Stimulated activated CD8-positive, alpha-beta memory T cell treated with anti-CD3 and anti-CD28 coated beads, Interleukin-4, amount 100 ng/mL, for 4 hours (primary cell): Measurements from ENCODE around the gene COG7.
"Not testable (repeated sequence)": the region's sequence is repeated elsewhere in the genome, so short reads cannot be mapped to it uniquely, and the experiment has no call there.

Experiments
- DNase-seq, 2 donors: peaks; one replicate each; pipeline ENCODE4 v3.0.0-alpha.2; 2020; ENCODE audit warnings: low read depth in 2 of 2, low spot score in 1 of 2

Gene COG7

DNA sequence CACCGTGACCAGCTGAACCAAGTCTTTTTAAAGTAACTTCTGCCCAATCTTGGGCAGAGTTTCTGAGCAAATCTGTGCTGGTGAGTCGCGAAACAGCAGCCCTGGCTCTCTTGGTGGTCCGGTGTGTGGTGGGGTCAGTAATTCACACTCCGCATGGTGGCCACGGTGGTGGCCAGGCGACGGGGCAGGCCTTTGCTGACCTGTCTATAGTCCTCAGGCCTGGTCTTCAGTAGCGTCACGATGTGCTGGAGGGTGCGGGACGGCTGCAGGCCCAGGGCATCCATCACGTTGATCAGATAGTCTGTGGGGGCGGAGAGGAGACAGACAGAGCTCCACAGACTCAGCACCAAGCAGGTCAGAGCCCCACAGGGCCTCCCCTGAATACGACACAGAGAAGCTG, 64.2 kb downstream of the COG7 start:
- no peak for DNase-seq

DNA sequence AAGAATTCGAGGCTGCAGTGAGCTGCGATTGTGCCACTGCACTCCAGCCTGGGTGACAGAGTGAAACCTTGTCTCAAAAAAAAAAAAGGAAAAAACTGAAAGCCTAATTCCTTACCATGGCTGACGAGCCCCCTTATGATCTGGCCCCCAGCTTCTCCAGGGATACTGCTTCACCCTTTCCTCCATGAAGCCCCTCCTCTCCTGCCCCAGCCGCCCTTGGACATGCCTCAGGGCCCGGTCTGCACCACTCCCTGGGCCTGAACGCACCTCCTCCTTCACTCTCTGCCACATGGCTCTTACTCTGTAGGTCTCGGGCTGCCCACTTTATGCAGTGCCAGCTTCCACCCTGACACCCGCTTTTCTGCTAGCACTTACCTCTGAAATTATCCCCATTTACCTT, 65.3 kb downstream of the COG7 start:
- no peak for DNase-seq

DNA sequence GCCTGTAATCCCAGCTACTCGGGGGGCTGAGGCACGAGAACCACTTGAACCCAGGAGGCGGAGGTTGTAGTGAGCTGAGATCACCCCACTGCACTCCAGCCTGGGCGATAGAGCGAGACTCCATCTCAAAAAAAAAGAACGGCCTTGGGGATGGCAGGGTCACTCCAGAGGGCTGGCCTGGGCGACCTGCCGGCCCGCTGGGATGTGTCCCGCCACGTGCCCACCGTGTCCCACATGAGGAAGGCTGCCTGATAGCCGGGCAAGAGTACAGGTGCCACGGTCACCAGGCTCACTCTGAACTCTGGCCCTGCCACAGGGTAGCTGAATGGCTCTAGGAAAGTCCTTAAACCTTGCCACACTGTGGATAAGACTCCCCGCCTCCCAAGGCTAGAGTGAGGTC, 67.5 kb downstream of the COG7 start:
- no peak for DNase-seq

DNA sequence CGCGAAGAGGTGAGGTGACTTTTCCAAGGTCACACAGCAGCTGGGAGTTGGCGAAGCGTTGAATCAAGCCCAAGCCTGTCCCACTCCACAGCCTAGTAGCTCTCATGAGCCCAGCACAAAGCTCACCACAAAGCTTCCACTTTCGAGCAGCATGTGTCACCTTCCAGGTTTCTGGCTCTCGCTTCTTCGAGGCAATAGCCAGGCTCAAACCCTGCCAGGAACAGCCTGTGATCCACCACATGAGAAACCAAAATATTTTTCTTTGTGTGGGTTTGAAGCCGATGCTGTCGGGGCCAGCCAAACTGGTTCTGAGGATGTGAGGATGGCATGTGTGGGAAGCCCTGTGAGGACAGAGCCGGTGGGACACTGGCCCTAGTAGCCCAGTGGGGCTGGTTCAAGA, 68.1 kb downstream of the COG7 start:
- DNase-seq: no peak

DNA sequence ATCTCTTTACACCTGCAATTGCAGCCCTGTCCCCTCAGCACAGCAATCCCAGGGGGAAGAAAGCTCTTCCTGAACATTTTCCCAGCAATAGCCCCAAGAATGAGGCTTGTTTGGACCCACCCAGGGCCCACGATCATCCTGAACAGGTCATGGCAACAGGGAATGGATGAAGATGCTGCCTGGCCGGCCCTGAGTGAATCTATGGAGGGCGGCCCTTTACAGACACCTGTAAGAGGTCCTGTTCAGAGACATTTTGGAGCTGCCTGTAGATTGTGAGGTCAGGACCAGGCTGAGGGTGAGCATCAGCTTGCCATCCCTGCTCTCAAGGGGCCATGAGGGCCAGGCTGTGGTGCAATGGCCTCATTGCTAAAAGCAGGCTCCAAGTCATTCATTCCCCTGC, 69.1 kb downstream of the COG7 start:
- no peak for DNase-seq

DNA sequence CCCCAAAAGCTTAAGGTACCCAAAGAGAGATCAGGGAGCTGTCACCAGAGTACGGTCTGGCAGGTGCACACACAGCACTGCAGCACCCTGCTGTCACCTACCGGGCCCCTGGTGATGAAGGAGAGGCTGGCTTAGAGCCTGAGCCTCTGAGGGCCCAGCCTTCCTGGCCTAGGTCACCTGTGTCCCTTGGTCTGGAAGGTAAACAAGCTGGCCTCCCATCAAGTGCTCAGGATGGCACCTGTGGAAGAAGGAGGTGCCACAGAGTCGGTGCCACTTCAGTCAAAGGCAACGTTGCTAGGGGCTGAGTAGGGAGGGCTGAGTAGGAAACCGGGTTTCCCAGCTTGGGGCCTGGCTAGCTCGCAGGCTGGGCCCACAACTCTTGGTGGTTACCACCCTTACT, 70.7 kb downstream of the COG7 start:
- no peak for DNase-seq

DNA sequence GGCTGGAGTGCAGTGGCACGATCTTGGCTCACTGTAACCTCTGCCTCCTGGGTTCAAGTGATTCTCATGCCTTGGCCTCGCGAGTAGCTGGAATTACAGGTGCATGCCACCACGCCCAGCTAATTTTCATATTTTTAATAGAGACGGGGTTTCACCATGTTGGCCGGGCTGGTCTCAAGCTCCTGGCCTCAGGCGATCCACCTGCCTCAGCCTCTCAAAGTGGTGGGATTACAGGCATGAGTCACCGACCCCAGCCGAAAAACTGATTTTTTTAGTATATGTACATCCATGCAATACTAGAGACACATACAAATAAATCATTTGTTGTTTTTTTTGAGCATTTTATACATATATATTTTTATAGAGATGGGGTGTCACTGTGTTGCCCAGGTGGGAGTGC, 71.3 kb downstream of the COG7 start:
- DNase-seq: not testable (repeated sequence)

DNA sequence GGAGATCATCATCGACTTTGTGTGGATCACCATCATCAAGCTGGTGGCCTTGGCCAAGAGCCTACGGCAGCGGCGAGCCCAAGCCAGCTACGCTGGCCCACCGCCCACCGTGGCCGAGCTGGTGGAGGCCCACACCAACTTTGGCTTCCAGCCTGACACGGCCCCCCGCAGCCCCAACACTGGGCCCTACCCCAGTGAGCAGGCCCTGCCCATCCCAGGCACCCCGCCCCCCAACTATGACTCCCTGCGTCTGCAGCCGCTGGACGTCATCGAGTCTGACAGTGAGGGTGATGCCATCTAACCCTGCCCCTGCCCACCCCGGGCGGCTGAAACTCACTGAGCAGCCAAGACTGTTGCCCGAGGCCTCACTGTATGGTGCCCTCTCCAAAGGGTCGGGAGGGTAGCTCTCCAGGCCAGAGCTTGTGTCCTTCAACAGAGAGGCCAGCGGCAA, 72.5 kb downstream of the COG7 start:
- no peak for DNase-seq

DNA sequence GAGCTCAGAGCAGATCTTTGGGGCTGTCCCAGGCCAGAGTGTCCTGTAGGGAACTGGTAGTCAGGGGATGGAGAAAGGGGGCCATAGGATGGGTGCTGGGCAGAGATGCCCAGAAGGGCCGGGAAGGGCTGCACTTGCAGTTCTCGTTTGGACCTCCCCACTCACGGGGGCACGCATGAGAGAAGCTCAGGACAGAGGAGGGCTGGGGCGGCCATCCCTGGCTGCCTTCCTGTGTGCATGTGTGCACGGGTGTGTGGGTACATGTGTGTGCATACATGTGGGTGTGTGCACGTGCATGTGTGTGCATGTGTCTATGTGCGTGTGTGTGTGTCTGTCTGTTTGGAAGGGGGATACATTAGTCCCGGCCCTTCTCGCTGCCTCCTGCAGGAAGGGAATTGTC, 73.3 kb downstream of the COG7 start:
- no peak for DNase-seq

DNA sequence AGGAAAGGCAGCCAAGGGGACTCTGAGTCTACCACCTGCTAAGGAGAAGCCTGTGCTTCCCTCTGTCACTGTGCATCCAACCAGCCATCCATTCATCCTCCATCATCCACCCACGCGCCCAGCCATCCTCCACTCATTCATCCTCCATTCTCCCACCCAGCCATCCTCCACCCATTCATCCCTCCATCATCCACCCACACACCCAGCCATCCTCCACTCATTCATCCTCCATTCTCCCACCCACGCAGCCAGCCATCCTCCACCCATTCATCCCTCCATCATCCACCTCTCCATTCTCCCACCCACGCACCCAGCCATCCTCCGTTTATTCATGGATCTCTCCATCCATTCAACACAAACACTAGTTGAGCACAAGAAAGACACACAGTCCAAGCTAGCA, 74.1 kb downstream of the COG7 start:
- DNase-seq: no peak

DNA sequence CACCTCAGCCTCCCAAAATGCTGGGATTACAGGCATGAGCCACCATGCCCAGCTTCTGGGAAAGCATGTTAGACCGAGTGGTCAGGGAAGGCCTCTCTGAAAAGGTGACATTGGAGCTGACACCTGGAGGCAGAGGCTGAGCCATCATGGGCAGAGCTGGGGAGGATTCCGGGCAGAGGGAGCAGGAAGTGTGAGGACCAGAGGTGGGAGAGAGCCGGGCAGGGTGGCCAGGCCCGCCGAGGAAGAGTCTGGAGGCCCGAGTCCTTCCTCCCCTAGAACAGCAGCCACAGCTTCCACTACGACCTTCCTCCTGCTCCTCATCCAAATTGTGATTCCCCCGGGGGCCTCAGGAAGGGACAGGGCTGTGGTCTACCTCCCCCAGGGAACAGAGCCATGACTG, 74.7 kb downstream of the COG7 start:
- DNase-seq: no peak

DNA sequence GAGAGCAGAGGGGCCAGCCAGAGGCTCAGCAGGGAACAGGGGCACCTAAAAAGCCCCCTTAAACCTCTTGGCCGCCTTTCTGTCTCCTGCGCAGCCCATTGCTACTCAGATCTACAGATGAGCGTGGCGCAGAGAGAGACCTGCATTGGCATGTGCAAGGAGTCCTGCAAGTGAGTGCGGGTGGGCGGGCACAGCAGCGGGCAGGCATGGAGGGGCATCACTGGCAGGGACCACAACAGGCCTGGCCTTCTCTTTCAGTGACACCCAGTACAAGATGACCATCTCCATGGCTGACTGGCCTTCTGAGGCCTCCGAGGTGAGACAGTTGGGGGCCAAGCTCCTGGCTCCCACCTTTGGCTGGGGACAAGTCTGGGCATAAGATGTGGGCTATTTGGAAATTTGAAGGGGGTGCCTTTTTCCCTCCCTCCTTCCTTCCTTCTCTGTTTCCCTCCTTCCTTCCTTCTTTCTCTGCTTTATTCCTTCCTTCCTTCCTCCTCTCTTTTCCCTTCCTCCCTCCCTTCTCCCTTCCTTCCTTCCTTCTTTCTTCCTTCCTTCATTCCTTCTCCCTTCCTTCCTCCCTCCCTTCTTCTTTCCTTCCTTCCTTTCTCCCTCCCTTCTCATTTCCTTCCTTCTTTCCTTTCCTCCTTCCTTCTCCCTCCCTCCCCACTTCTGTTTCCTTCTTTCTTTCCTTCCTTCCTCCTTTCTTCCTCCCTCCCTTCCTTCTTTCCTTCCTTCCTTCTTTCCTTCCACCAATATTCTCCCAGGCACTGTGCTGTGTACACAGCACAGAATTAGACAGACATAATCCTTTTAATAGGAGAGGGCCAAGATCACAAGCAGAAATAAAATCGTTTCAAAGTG, 75.7 kb downstream of the COG7 start:
- DNase-seq: no peak

DNA sequence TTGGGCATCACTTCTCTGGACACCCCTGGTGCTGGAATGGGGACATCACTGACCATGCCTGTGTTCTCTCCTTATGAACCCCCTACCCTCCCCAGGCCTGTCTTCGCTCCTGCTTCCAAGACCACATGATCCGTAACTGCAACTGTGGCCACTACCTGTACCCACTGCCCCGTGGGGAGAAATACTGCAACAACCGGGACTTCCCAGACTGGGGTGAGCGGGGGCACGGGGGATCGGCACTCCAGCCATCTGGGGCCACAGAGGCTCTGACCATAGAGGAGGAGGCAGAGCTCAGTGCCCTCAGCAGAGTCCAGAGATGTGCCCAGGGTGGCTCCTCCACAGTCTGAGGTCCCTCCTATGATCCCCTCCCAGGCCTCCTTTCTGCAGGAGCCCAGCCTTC, 77.3 kb downstream of the COG7 start:
- DNase-seq: no peak

DNA sequence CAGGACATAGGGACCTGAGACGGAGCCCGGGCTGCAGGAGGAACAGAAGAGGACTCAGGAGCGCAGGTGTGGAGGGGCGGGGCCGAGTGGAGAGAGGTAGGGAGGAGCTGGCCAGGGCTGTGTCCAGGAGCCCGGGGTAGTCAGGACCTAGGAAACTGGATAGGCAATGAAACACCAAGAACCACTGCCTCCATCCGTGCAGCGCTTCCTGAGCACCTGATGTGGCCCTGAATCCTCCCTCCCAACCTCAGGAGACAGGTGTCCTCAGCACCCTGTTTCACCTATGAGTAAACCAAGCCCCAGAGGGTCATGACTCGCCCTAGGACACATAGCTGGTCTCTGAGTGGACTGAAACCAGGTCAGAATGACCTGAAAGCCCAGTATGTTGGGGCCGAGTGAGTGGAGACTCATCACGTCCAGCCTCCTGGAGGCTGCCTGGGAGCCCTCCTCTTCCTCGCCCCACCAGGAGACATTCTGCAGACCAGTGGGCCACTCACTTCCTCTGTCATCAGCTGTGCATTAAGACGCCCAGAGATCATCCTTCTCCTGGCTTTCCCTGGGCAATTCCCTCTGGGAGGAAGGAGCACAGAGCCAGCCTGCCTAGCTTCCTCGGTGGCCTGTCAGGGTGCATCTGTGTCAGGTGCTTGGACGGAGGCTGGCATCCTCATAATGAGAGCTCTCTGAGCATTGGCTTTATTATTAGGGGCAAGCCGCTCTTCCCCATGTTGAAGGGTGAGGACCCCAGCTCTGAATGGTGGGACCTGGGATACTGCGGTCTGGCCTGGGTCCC, 78.1 kb downstream of the COG7 start:
- no peak for DNase-seq

DNA sequence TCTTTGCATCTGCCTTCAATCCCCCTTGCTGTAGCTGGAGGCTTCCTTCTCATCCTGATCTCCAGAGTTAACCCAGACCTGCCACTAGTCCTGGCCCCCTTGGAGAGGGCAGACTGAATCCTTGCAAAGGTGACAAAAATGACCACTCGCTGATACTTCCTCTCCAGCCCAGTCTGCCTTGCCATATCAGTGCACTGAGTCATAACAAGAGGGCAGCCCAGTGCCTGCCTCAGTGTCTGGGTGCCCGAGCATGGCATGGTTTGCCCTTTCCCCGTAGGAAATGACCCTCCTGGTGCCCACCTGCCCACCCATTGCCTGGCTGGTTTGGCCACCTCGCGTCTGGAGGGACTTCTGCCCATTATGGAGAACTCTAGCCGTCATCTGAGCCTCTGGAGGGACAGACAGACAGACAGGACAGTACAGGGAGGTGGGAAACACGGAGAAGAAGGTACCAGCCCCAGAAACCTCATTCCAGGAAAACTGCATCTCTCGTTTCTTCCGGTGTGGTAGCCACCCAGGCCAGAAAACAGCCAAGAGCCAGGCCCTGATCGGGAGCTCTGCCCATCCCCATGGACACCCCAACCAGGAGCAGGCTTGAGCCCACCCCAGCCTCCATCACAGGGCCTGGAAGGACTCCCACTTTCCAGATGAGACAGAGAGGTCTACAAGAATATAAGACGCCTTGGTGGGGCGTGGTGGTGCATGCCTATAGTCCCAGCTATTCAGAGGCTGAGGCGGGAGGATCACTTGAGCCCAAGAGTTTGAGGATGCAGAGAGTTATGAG, 79.4 kb downstream of the COG7 start:
- DNase-seq: no peak

DNA sequence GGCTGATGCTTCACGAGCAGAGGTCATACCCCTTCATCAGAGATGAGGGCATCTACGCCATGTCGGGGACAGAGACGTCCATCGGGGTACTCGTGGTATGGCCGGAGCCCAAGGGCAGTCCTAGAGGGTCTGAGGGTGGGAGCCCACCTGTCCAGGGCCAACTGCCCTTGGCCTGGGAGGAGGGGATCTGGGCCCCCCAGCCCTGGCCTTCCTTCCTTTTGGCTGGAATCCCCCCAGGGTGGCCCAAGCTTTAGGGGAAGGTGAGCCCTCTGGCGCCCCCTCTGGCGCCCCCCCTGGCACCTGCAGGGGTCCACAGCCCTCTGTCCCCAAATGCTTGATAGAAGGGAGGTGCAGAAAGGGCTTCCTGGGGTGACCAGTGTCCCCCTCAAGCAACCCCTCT, 81.6 kb downstream of the COG7 start:
- no peak for DNase-seq

DNA sequence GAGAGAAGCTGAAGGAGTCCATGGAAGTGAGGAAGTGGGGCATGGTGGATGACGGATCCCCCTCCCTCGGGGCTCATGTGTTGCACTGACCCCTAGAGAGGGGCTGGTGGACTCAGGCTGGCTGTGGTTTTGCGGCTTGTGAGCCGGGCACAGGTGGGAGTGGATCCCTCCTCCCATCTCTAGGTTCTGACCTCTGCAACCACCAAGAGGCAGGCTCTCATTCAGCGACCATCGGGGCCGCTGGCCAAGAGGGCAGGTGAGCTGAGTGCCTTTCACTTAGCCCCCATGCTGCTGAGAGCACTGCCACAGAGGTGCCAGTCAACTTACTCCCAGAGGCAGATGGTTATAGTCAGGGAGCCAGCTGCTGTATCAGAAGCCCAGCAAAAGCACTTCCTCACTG, 83.6 kb downstream of the COG7 start:
- no peak for DNase-seq

DNA sequence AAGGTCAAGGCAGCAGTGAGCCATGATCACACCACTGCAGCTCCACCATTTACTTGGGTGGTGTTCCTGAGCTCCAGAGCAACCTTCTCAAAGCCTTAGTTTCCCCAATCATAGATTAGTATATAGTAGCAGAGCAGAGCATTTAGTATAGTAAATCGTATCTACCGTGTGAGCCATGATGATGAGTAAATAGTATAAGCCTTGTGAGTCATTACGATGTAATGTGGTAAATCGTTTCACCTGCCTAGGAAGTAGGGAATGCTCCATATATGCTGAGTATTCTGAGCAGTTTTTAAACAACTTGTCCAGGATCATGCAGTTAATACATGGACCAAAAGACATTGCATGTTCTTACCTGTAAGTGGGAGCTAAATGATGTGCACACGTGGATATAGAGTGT, 84.5 kb downstream of the COG7 start:
- DNase-seq: no peak

DNA sequence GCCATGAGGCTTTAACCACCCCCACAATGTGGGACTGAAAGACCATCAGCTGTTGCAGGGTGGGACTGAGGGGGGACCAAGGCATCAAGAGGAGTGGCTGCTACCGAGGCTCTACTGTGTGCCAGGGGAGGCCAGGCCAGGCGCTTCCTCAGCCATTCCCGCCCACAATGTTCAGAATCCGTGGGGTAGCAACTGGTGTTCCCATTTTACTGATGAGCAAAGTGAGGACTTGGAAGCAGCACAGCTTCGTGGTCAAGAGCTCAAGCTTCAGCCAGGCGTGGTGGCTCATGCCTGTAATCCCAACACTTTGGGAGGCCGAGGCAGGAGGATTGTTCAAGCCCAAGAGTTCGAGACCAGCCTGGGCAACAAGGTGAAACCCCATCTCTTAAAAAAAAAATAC, 85.0 kb downstream of the COG7 start:
- no peak for DNase-seq

DNA sequence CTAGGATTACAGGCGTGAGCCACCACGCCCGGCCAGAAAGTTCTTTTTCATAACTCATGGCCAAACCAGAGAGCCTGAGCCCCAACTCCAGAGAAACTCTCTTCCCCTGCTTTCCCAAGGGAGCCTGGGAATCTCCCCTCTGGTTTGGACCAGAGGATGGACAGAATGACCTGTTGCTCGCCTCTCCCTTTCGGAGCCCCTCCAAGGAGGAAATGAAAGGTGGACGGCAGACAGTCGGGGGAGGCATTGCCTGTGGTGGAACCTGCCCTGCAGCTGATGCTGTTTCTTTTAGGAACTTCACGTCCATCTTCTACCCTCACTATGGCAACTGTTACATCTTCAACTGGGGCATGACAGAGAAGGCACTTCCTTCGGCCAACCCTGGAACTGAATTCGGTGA, 85.4 kb downstream of the COG7 start:
- DNase-seq: no peak

DNA sequence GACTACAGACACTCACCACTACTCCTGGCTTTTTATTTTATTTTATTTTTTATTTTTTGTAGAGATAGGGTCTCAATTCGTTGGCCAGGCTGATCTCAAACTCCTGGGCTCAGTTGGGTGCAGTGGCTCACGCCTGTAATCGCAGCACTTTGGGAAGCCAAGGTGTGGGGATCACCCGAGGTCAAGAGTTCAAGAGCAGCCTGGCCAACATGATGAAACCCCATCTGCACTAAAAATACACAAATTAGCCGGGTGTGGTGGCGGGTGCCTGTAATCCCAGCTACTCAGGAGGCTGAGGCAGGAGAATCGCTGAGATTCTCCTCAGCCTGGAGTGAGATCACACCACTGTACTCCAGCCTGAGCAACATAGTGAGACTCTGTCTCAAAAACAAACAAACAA, 86.6 kb downstream of the COG7 start:
- DNase-seq: not testable (repeated sequence)
